Right hindlimb (tissue), 1 donor: ENCODE data around the gene BPGM.
"Not testable (repeated sequence)": the region's sequence is repeated elsewhere in the genome, so short reads cannot be mapped to it uniquely, and the experiment has no call there.

ENCODE experiments used
- DNase-seq: peaks from one replicate; pipeline ENCODE4 v3.0.0-alpha.2; 2018

BPGM gene

GRCh38 chr7:134632937-134633540, 13.6 kb upstream of the BPGM start:
- DNase-seq: no peak

- no peak for DNase-seq
Measured at GRCh38 chr7:134636008-134636449, 10.6 kb upstream of the BPGM start.

- no peak for DNase-seq
Measured at GRCh38 chr7:134637441-134637840, 9.2 kb upstream of the BPGM start.

GRCh38 chr7:134637934-134638719, 8.5 kb upstream of the BPGM start:
- DNase-seq: no peak

- no peak for DNase-seq
Measured at GRCh38 chr7:134639061-134639460, 7.6 kb upstream of the BPGM start.

GRCh38 chr7:134639683-134640279, 6.9 kb upstream of the BPGM start:
- no peak for DNase-seq

- DNase-seq: no peak
Measured at GRCh38 chr7:134640842-134641715, 5.6 kb upstream of the BPGM start.

- DNase-seq: not testable (repeated sequence)
Measured at GRCh38 chr7:134641981-134642380, 4.7 kb upstream of the BPGM start.

- no peak for DNase-seq
Measured at GRCh38 chr7:134643131-134643530, 3.5 kb upstream of the BPGM start.

- no peak for DNase-seq
Measured at GRCh38 chr7:134645478-134645877, 1.2 kb upstream of the BPGM start.

GRCh38 chr7:134645935-134646334, 718 bp upstream of the BPGM start:
- DNase-seq: no peak

GRCh38 chr7:134648456-134648855, 1.8 kb downstream of the BPGM start:
- DNase-seq: no peak

GRCh38 chr7:134649226-134649775, 2.6 kb downstream of the BPGM start:
- DNase-seq: no peak

- DNase-seq: no peak
Measured at GRCh38 chr7:134651991-134652390, 5.3 kb downstream of the BPGM start.

GRCh38 chr7:134654104-134654775, 7.6 kb downstream of the BPGM start:
- no peak for DNase-seq

- no peak for DNase-seq
Measured at GRCh38 chr7:134657526-134657925, 10.9 kb downstream of the BPGM start.

GRCh38 chr7:134660242-134660785, 13.7 kb downstream of the BPGM start:
- no peak for DNase-seq

- DNase-seq: no peak
Measured at GRCh38 chr7:134660961-134661376, 14.3 kb downstream of the BPGM start.

GRCh38 chr7:134662166-134662870, 15.7 kb downstream of the BPGM start:
- DNase-seq: no peak

- no peak for DNase-seq
Measured at GRCh38 chr7:134662871-134663205, 16.2 kb downstream of the BPGM start.

GRCh38 chr7:134665045-134665444, 18.4 kb downstream of the BPGM start:
- not testable (repeated sequence) for DNase-seq
